HFF-Myc (cell line): ENCODE measurements around the gene CUL3.

Experiments used
- DNase-seq: peaks from one replicate; pipeline ENCODE4 v3.0.0-alpha.2; 2011; ENCODE audit warnings: low read depth; ENCODE audit errors: extremely low read depth
- H3K4me3 ChIP-seq: replicated peaks from 2 replicates; pipeline ENCODE4 v1.5.1; 2011; ENCODE audit warnings: low read depth, mild to moderate bottlenecking, control low read depth, low read length
- TF ChIP-seq, protein P1 (sequence below): IDR thresholded peaks from 2 replicates; pipeline ENCODE4 v1.5.1; 2012; ENCODE audit warnings: mild to moderate bottlenecking, low read depth, low read length, control low read depth; ENCODE audit errors: missing control alignments

CUL3 gene

DNA sequence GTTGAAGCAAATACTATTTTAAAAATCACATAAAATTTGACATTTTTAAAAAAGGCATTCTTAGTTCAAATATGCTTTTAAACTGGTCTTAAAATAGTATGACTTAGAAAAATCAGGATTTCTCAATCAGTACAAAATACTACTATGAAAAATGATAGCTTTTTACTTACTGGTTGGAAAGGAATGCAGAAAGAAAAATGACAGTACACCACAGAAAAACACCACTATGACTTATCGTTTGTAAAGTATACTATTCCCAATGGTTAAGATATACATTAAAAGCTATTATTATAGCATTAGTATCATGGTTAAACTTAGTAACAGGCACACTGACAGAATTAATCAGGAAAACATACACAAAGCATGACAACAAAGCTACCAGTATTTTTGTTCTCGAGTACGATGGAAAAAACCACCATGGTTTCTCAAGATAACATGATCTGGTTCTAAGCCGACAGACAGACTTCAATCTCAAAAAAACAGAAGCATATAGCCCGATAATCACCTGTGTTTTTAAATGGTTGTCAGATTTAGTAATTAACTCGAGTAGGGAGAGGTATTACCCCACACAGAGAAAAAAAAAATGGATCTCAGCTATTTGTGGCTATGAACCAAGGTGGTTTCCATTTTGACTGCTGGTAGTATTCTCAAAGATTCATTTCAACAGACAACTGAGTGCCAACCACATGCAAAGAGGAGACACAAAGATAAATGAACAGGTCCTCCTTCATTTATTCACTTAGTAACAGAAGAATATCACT is 39.1 kb downstream of the CUL3 start:
- no peak overlapping the region for H3K4me3 ChIP-seq
- DNase-seq: no peak
- TF ChIP-seq, protein P1, sequence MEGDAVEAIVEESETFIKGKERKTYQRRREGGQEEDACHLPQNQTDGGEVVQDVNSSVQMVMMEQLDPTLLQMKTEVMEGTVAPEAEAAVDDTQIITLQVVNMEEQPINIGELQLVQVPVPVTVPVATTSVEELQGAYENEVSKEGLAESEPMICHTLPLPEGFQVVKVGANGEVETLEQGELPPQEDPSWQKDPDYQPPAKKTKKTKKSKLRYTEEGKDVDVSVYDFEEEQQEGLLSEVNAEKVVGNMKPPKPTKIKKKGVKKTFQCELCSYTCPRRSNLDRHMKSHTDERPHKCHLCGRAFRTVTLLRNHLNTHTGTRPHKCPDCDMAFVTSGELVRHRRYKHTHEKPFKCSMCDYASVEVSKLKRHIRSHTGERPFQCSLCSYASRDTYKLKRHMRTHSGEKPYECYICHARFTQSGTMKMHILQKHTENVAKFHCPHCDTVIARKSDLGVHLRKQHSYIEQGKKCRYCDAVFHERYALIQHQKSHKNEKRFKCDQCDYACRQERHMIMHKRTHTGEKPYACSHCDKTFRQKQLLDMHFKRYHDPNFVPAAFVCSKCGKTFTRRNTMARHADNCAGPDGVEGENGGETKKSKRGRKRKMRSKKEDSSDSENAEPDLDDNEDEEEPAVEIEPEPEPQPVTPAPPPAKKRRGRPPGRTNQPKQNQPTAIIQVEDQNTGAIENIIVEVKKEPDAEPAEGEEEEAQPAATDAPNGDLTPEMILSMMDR: no peak

DNA sequence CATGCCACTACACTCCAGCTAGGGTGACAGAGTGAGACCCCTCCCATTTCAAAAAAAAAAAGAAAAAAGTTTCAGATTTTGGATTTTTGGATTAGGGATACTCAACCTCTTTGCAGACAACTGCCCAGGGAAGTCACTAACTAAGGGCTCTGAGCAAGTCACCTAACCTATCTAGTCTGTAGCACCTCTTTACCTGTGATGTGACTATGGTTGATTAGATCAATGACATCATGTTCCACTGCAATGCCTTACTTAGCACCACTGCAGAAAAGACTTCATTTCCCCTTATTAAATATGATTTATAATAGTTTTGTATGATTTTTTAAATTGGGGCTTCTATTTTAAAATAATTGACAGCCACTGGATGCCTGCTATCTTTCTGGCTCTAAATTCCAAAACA is 41.2 kb downstream of the CUL3 start:
- TF ChIP-seq, protein P1: no peak
- no peak for DNase-seq
- H3K4me3 ChIP-seq: no peak overlapping the region

DNA sequence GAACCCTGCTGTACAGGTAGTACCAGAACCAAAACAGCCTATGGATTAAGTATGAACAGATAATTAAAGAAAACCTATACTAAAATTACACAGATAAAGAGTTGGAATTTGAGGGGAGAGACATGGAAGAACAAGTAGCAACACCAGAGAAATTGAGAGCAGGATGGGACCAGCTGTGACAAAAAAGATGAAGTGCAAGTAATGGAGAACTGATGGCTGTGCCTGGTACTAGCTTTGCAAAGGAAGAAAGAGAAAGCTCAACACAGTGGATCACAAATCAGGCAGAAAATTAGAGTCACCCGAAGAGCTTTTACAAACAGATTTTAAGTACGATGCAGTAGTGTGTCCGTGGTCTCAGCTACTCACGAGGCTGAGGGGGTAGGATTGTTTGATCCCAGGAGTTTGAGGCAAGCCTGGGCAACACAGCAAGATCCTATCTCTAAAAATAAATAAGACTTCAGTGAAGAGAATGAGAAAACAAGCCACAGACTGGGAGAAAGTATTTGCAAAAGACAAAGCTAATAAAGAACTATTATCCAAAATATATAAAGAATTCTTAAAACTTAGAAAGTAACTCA is 46.5 kb downstream of the CUL3 start:
- TF ChIP-seq, protein P1: no peak
- H3K4me3 ChIP-seq: no peak overlapping the region
- DNase-seq: no peak

DNA sequence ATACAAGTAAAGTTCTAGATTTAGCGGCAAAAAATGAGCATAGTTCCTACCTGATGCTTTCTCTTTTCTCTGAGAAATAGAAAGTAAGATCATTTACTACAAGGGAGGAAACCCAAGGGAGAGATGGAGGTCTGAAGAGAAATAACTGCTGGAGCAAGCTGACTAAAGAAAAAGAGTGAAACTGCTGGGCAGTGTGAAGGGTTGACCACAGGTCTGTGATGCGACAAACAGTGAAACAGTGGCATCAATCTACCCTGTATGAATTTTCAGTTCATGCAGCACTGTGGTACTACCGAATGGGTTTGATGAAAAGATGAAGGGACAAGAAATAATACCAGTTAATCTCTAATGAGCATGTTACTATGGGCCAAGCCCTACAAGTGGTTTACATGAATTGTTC is 52.2 kb downstream of the CUL3 start:
- TF ChIP-seq, protein P1: no peak
- H3K4me3 ChIP-seq: no peak overlapping the region
- no peak for DNase-seq

DNA sequence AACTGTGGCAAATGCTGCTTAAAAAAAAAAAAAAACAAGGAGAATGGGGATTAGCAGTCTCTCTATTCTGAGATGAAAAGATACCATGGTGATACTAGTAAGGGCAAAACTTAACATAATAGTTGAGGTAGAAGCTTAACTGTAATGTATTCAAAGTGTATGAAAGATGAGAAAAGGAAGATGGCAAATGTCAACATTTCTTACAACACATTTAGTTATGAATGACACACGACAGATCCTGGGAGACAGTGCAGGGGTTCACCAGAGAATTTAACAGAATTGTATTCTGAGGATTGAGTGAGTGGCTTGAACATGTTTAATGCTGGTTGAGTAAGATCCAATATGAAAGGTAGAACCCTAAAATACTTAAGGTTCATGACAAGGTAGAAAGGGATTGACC is 52.7 kb downstream of the CUL3 start:
- TF ChIP-seq, protein P1: no peak
- no peak overlapping the region for H3K4me3 ChIP-seq
- no peak for DNase-seq

DNA sequence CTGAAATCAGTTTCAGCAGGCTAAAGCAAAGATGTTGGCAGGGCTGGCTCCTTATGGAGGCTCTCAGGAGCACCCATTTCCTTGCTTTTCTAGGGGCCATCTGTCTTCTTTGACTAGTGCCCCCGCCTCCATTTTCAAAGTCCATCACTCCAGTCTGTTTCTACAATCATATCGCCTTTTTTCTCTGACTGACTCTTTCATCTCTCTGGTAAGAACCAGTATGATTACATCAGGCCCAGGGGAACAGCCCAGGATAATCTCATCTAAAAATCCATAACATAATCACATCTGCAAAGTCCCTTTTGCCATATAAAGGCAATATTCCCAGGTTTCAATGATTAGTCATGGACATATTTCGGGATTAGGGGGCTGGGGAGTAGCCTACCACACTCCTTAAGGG is 57.0 kb downstream of the CUL3 start:
- TF ChIP-seq, protein P1: no peak
- no peak for DNase-seq
- no peak overlapping the region for H3K4me3 ChIP-seq
